GM18526 (cell line): ENCODE data around the gene ETNK2.

ENCODE experiments used
- POLR2A ChIP-seq: IDR thresholded peaks from 3 replicates; pipeline ENCODE4 v1.6.1; 2011; ENCODE audit not compliant: insufficient read length; ENCODE audit errors: extremely low read depth

Gene ETNK2, protein sequence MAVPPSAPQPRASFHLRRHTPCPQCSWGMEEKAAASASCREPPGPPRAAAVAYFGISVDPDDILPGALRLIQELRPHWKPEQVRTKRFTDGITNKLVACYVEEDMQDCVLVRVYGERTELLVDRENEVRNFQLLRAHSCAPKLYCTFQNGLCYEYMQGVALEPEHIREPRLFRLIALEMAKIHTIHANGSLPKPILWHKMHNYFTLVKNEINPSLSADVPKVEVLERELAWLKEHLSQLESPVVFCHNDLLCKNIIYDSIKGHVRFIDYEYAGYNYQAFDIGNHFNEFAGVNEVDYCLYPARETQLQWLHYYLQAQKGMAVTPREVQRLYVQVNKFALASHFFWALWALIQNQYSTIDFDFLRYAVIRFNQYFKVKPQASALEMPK

DNA sequence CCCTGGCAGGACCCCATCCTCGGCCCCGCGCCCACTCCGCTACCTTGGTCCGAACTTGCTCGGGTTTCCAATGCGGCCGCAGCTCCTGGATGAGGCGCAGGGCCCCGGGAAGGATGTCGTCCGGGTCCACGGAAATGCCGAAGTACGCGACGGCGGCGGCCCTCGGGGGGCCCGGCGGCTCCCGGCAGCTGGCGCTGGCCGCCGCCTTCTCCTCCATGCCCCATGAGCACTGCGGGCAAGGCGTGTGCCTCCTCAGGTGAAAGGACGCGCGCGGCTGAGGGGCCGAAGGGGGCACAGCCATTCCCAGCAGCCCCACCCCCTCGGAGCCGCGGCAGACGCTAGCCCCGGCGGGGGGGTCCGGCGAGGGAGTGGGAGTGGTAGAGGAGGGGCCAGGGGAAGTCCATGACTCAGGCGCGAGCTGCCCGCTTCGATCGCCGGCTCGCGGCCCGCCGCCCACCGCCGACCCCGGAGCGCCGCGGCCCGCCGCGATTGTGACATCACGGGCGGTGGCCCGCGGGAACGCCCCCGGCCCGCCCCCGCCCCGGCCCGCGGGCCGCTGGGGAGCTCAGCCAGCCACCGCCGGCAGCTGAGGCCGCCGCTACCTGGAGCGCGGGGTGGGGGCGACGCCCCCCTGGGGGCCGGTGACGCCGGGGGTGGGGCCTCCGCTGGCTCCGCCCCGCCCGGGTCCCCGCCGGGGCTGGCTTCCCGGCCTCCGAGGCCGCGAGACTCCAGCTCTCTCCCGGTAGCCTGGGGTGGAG is at the start of gene ETNK2:
ETNK2 (minus strand) TSS at position 493 of the 758 bp plus-strand sequence; CDS start at position 301, 192 bp downstream.
- no peak for TF ChIP-seq POLR2A

DNA sequence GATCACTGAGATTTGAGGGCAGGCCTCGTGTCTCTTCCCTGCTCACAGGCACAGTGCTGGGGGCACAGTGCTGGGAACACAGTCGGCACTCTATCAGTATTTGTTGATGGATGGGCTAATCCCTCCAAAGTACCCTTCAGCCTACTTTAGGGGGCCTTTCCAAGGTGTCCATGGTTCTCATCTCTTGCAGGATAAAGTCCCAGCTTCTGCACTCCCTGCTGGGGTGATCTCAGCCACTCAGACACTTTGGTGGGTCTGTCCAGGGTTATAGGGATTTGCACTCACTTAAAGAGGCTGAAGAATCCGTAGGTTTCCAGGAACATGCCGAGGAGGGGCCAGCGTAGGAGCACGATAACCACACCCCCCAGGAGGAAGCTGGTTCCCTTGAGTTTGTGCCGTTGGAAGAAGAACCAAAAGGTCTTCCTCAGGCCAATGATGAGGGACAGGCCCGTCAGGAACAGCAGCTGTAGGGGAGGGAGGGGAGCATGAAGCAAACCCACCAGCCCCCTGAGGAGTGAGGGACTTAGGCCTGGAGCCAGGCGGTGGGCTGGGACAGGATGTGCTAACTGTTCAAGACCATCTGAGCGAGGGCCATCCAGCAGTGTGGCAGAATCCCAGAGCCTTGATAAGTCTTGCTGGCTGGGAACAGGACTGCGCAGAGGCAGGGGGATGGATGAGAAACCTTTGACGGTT is 49.6 kb upstream of the ETNK2 start:
- no peak for TF ChIP-seq POLR2A

- no peak for TF ChIP-seq POLR2A
Measured at GRCh38 chr1:204199579-204199978, 47.7 kb upstream of the ETNK2 start.

GRCh38 chr1:204198348-204199340 is 46.8 kb upstream of the ETNK2 start:
- no peak for TF ChIP-seq POLR2A

DNA sequence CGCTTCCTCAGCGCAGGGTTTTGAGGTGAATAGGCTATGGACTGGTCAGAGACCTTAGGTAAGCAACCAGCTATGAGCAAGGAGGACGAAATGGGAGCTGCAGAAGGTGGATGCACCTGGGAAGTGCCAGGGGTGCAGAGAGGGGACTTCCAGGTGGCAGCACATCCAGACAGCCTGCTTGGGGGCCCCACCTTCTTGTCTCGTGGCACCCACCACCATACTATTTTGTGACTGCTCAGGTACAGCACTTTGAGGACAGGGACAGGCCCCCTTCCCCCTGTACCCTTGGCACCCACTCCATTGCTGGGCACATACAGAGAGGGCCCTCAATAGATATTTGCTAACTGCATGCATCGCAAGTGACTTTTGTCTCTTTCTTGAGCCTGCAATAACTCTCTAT is 45.2 kb upstream of the ETNK2 start:
- no peak for TF ChIP-seq POLR2A

GRCh38 chr1:204196068-204196795 is 44.4 kb upstream of the ETNK2 start, which contains the start of gene KISS1:
TSS of gene KISS1 (minus strand) at chr1:204196491. CDS start at chr1:204192876, 3,615 bp downstream.
- TF ChIP-seq POLR2A: no peak

DNA sequence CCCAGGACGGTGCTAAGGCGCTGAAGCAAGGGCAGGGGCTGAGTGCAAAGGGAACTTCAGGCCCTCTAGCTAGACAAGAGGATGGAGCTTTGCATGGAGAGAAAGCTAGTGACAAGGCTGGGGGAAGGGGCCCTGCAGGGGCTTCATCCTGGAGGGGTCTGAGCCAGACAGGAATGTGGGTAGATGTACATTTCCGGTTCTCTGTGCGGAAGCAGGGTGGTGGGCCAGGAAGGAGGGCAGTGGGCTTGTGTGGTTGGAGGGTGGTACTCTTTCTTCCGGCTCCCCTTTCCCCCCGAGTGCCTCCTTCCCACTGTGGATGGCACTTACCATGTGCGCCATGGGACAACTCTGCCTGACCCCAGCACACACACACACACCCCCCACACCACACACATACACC is 42.9 kb upstream of the ETNK2 start:
- TF ChIP-seq POLR2A: no peak

- TF ChIP-seq POLR2A: no peak
Measured at GRCh38 chr1:204194080-204194479, 42.2 kb upstream of the ETNK2 start.

- no peak for TF ChIP-seq POLR2A
Measured at GRCh38 chr1:204192589-204193352, 40.9 kb upstream of the ETNK2 start.

GRCh38 chr1:204192046-204192445 is 40.2 kb upstream of the ETNK2 start:
- no peak for TF ChIP-seq POLR2A

GRCh38 chr1:204191456-204191855 is 39.6 kb upstream of the ETNK2 start:
- TF ChIP-seq POLR2A: no peak

DNA sequence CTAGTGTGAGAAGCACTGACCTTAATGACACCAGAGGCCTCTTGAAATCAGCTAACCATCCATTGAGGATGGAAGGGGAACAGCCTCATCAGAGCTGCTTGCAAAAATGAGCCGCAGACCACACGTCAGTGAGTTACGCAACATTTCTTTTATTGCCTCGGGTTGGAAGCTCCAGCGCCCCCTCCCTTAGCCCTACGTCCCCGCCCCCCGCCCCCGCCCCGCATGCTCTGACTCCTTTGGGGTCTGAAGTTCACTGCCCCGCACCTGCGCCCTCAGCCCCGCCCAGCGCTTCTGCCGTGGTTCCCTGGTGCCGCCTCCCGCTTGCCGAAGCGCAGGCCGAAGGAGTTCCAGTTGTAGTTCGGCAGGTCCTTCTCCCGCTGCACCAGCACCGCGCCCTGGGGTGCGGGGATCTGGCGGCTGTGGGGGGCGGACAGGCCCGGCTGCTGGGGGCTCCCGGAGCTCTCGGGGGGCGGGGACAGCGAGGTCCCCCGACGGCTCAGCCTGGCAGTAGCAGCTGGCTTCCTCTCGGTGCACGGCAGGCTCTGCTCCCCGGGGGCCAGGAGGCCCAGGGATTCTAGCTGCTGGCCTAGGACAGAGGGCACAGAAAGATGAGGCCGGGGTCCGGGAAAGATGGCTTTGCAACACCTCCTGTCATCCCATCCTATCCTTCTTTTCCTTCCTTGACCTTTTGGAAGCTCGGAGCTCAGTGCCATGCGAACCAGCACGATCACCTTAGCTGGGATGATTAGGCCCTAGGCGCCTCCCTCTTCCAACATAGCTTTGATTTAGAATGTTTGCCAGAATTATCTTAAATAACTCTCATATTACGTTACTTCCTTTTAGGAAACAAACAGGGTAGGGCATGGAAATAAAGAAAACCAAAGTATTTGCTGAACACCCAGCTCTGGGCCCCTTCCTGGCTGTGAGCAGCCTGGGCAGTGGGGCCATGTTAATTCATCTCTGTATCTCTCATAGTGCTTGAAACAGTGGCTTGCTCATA is 38.7 kb upstream of the ETNK2 start:
- TF ChIP-seq POLR2A: no peak
